NCI-H345 treated with DMSO at 0.1 percent for 48 hours (cell line): ENCODE measurements around the gene MRPL1.
"Not testable (repeated sequence)": the region's sequence is repeated elsewhere in the genome, so short reads cannot be mapped to it uniquely, and the experiment has no call there.

Source experiments
- DNase-seq: peaks from one replicate; lab custom pipeline; 2025; ENCODE audit not compliant: unreplicated experiment; lab: John Stamatoyannopoulos, UW

The MRPL1 gene

DNA sequence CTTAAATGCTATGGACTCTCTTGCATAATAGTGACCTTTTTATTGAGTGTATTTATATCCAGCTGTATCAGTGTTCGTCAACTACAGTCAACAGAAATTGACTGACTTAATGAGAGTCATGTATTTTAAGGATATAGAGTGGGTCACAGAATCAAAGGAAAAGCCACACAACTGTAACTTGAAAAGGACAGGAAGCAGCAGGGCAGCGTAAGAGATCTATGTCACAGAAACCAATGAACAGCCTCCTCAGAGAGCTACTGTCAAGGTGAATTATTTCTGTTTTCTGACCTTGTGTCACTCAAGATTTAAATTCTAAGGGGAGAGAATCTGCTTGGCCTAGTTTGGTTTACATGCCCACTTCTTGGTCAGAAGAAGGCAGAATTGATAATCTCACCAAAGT, 100.4 kb downstream of the MRPL1 start:
- DNase-seq: no peak

DNA sequence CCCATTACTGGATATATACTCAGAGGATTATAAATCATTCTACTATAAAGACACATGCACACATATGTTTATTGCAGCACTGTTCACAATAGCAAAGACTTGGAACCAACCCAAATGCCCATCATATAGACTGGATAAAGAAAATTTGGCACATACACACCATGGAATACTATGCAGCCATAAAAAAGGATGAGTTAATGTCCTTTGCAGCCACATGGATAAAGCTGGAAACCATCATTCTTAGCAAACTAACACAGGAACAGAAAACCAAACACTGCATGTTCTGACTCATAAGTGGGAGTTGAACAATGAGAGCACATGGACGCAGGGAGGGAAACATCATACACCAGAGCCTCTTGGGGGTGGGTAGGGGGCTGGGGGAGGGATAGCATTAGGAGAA, 111.0 kb downstream of the MRPL1 start:
- DNase-seq: not testable (repeated sequence)

DNA sequence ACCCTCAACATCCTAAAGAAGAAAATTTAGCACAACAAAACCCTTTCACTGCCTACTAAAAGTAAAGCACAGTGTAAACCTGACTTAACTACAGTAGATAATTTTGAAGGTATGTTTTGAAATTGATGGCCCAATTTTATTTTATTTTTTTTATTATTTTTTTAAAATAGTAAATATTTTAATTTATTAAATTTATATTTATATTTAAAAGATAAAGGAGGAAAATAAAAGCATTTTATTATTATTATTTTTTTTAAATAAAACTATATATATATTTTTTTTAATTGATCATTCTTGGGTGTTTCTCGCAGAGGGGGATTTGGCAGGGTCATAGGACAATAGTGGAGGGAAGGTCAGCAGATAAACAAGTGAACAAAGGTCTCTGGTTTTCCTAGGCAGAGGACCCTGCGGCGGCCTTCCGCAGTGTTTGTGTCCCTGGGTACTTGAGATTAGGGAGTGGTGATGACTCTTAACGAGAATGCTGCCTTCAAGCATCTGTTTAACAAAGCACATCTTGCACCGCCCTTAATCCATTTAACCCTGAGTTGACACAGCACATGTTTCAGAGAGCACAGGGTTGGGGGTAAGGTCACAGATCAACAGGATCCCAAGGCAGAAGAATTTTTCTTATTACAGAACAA, 120.4 kb downstream of the MRPL1 start:
- DNase-seq: not testable (repeated sequence)

DNA sequence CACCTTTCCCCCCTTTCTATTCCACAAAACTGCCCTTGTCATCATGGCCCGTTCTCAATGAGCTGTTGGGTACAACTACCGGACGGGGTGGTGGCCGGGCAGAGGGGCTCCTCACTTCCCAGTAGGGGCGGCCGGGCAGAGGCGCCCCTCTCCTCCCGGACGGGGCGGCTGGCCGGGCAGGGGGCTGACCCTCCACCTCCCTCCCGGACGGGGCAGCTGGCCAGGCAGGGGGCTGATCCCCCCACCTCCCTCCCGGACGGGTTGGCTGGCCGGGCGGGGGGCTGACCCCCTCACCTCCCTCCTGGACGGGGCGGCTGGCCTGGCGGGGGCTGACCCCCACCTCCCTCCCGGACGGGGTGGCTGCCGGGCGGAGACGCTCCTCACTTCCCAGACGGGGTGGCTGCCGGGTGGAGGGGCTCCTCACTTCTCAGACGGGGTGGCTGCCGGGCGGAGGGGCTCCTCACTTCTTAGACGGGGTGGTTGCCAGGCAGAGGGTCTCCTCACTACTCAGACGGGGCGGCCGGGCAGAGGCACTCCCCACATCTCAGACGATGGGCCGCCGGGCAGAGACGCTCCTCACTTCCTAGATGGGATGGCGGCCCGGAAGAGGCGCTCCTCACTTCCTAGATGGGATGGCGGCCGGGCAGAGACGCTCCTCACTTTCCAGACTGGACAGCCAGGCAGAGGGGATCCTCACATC, 121.1 kb downstream of the MRPL1 start:
- DNase-seq: not testable (repeated sequence)

DNA sequence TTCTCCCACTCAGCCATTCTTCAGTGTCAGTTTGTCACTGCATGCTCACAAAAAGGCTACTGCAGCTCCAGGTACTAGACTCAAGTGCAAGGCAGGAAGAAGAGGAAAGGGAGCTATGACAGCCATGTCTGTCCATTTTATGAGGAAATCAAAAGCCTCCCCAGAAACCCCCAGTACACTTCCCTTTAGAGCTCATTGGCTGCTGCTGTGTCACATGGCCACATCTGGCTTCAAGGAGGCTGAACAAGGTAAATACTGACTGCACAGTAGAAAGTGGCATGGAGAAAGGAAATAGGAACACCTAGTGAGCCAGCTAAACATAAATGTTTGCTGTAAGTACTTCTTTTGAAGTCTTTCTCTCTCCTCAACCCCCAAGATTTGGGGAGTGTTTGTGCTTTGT, 127.3 kb downstream of the MRPL1 start:
- no peak for DNase-seq

DNA sequence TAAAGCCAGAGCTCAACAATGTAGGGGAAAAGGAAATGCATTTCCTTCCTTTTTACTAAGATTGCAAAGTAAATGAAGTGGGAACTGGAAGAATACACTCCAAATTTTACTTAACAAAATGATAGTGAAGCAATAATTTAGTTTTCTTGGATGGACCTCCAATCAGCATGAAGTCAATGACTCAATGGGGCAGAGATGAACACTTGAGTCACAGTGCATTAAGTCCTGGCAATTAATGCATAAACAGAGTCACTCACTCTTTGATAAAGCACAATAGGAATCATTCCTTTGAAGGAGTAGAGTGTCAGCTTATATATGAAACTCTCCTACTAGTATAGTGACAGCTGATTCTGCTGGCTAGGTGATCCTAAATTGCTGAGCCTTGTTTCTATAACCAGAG, 127.8 kb downstream of the MRPL1 start:
- no peak for DNase-seq

DNA sequence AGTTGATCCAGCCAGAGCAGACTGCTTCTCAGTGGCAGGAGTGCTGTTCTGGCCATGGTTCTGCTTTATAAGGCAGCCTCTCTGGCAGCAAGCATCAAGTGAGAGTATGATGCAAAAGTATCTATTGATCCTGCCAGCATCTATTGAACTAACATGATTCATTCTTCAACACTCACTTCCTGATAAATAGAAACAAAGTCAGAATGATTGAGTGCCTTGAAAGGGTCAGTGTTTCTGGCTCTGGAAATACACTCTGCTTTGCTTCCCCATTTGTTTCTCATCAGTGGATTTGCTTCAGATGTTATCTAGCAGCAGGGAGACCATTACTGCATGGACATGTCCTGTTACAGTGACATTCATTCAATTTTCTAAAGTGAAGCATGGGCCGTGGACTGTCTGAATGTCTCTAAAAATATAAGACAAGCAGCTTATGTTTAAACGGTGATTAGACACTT, 128.3 kb downstream of the MRPL1 start:
- no peak for DNase-seq

DNA sequence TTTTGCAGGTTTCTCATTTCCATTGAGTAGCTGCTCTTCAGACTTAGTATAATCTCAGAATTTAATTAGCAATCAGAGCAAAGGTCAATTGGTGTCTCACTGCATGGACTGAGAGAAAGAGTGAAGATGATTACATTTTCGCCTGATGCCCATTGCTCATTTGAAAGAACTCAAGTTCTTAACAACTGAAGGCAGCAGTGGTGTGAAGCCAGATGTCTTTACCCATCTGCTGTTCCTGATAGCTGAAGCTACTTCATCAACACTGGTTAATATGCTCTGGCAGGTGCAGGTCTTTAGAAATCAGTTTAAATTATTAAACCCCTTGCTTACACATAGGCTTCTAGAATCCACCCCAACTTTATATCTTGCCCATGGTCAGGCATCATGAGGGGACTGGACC, 130.0 kb downstream of the MRPL1 start:
- no peak for DNase-seq

DNA sequence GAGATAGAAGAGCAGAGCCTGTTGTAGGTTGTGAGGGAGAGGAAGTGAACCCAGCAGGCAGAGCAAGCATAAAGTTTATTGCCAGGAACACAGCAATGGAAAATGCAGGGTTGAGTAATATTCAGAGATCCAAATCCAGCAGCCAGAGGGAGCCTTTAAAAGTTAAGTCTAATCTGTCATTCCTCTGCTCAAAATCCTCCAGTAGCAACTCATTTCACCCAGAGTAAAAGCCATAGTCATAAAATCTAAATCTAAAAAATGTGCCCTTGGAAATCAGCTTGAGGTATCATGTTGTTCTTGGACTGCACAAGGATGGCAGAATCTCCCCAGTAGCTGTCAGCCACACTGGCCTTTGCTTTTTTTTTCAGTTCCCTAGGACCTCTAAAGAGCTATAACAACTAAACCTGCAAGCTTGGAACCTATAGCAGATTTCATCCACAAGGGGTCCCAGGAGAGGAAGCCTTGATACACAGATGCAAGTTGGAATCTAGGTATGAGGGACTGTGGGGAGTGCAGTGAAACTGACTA, 131.6 kb downstream of the MRPL1 start:
- DNase-seq: no peak

DNA sequence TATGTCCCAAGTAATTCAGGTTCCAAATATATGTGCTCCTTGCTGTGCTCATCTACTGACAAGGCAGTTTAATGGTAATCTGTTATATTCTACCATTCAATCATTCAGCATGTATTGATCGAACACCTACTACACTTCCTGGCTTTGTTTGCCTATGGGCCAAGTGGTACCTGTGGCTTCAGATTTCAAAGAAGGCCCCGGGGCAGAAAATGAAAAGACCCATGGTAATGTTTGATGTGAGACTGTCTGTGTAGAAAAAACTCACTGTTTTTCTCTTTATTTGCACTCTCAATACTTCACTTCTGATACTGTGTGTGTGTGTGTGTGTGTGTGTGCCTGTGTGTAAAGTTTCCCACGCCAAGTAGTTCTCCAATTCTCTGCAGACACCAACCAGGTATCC, 133.4 kb downstream of the MRPL1 start:
- no peak for DNase-seq

DNA sequence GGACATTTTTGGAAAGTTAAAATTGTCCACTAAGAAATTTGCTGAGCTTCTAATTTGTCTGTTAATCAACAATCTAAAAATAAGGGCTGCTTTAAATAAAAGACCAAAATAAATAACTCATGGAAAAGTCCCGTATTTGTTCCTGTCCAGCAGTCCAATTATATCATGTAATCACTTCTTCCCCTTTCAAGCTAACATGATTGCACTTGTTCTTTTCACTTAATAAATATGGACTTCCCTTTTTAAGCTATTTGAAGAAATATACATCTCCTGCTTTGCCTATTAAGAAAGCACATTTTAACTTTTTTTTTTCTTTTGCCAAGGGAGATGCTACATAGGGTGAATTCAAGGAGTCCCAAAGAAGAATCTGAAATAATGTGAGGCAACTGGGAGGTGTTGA, 138.9 kb downstream of the MRPL1 start:
- no peak for DNase-seq

DNA sequence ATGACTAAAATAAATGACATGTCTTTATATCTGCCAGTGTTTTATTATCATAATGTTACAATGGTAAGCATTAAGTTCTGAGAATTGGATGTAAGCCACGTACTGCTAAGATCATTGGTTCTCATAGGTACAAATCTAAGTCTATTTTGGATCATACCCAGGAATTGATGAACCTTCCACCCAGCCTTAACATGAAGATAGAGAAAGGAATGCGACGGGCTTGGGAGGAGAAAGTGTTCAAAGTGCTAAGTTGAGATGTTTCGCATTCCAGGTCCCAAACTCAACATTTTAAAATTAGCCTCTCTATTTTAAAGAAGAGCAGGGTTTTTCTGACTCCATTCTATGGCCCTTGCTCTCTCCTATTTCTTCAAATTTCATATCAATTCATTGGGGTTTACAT, 139.6 kb downstream of the MRPL1 start:
- no peak for DNase-seq
